Measurements from ENCODE around the gene TMEM151B.

- TF ChIP-seq CTCF (conservative IDR thresholded peaks at IDR 0.05; ENCODE audit: low read depth, low read length) (no peak), EZH2phosphoT487 (IDR thresholded peaks at IDR 0.05; ENCODE audit: borderline replicate concordance, low read length) (no peak), EZH2 (IDR thresholded peaks at IDR 0.05; ENCODE audit: low read length, unreplicated experiment) (no peak)
Measured at GRCh38 chr6:44339763-44340625, 69.7 kb downstream of the TMEM151B start.

Data from PC-3 (cell line).